ENCODE data around the gene ARF6.
"Not testable (repeated sequence)": the region's sequence is repeated elsewhere in the genome, so short reads cannot be mapped to it uniquely, and the experiment has no call there.

The ARF6 gene

GRCh38 chr14:49896966-49897365 lies 4.1 kb downstream of the ARF6 start:
- H3K9ac ChIP-seq (ENCODE audit: low read depth, low read length): no peak overlapping the region

GRCh38 chr14:49897414-49897813 lies 4.5 kb downstream of the ARF6 start:
- no peak overlapping the region for H3K27ac ChIP-seq (ENCODE audit: low read length)
- no peaks in the 10 kb centered on the region for H3K27me3 ChIP-seq (ENCODE audit: insufficient read depth, low read length)
- H3K4me1 ChIP-seq (ENCODE audit: insufficient read depth, low read length): peaks cover 12% of the 10 kb centered on the region; the same call in 1 of the 2 replicates
- no peaks in the 10 kb centered on the region for H3K9me3 ChIP-seq (ENCODE audit: insufficient read depth, low read depth, low read length)
- H3K36me3 ChIP-seq (ENCODE audit: insufficient read depth, low read depth, low read length): peaks cover 27% of the 10 kb centered on the region
- H3K9ac ChIP-seq (ENCODE audit: low read depth, low read length): no peak overlapping the region
- no peak overlapping the region for H3K4me3 ChIP-seq (ENCODE audit: low read length)

More at GRCh38 chr14:49896966-49897365, 4.1 kb downstream of the ARF6 start:
- Histone ChIP-seq H3K4me3 (ENCODE audit: low read length) (no peak overlapping the region), H3K27ac (ENCODE audit: low read length) (no peak overlapping the region), H3K4me1 (ENCODE audit: insufficient read depth, low read length) (peaks cover 12% of the 10 kb centered on the region; the same call in 1 of the 2 replicates), H3K9me3 (ENCODE audit: insufficient read depth, low read depth, low read length) (no peaks in the 10 kb centered on the region), H3K27me3 (ENCODE audit: insufficient read depth, low read length) (no peaks in the 10 kb centered on the region), H3K36me3 (ENCODE audit: insufficient read depth, low read depth, low read length) (peaks cover 27% of the 10 kb centered on the region)

- no peak overlapping the region for H3K27ac ChIP-seq (ENCODE audit: low read length)
- peaks cover 12% of the 10 kb centered on the region; the same call in 1 of the 2 replicates for H3K4me1 ChIP-seq (ENCODE audit: insufficient read depth, low read length)
- no peaks in the 10 kb centered on the region for H3K27me3 ChIP-seq (ENCODE audit: insufficient read depth, low read length)
- H3K9me3 ChIP-seq (ENCODE audit: insufficient read depth, low read depth, low read length): no peaks in the 10 kb centered on the region
- H3K4me3 ChIP-seq (ENCODE audit: low read length): no peak overlapping the region
- no peak overlapping the region for H3K9ac ChIP-seq (ENCODE audit: low read depth, low read length)
- peaks cover 27% of the 10 kb centered on the region for H3K36me3 ChIP-seq (ENCODE audit: insufficient read depth, low read depth, low read length)
Measured at GRCh38 chr14:49897965-49898364, 5.1 kb downstream of the ARF6 start.

- peaks cover 27% of the 10 kb centered on the region for H3K36me3 ChIP-seq (ENCODE audit: insufficient read depth, low read depth, low read length)
- H3K9me3 ChIP-seq (ENCODE audit: insufficient read depth, low read depth, low read length): no peaks in the 10 kb centered on the region
- H3K9ac ChIP-seq (ENCODE audit: low read depth, low read length): no peak overlapping the region
- H3K27me3 ChIP-seq (ENCODE audit: insufficient read depth, low read length): no peaks in the 10 kb centered on the region
- no peak overlapping the region for H3K27ac ChIP-seq (ENCODE audit: low read length)
- peaks cover 12% of the 10 kb centered on the region; the same call in 1 of the 2 replicates for H3K4me1 ChIP-seq (ENCODE audit: insufficient read depth, low read length)
- no peak overlapping the region for H3K4me3 ChIP-seq (ENCODE audit: low read length)
Measured at GRCh38 chr14:49898485-49898884, 5.6 kb downstream of the ARF6 start.

GRCh38 chr14:49900973-49901372 lies 8.1 kb downstream of the ARF6 start:
- Histone ChIP-seq H3K27ac (ENCODE audit: low read length) (no peak overlapping the region), H3K9me3 (ENCODE audit: insufficient read depth, low read depth, low read length) (no peaks in the 10 kb centered on the region), H3K27me3 (ENCODE audit: insufficient read depth, low read length) (no peaks in the 10 kb centered on the region), H3K36me3 (ENCODE audit: insufficient read depth, low read depth, low read length) (peaks cover 4% of the 10 kb centered on the region; the same call in 1 of the 2 replicates), H3K4me3 (ENCODE audit: low read length) (no peak overlapping the region), H3K4me1 (ENCODE audit: insufficient read depth, low read length) (peaks cover under 1% of the 10 kb centered on the region; the same call in 1 of the 2 replicates), H3K9ac (ENCODE audit: low read depth, low read length) (no peak overlapping the region)

- H3K27ac ChIP-seq (ENCODE audit: low read length); H3K9me3 ChIP-seq (ENCODE audit: insufficient read depth, low read depth, low read length); H3K4me1 ChIP-seq (ENCODE audit: insufficient read depth, low read length); H3K27me3 ChIP-seq (ENCODE audit: insufficient read depth, low read length); H3K9ac ChIP-seq (ENCODE audit: low read depth, low read length); H3K36me3 ChIP-seq (ENCODE audit: insufficient read depth, low read depth, low read length); H3K4me3 ChIP-seq (ENCODE audit: low read length): not testable (repeated sequence)
Measured at GRCh38 chr14:49902679-49903246, 9.9 kb downstream of the ARF6 start.

- no peaks in the 10 kb centered on the region for H3K36me3 ChIP-seq (ENCODE audit: insufficient read depth, low read depth, low read length)
Measured at GRCh38 chr14:49904270-49904669, 11.4 kb downstream of the ARF6 start.

GRCh38 chr14:49905989-49906388 lies 13.1 kb downstream of the ARF6 start:
- Histone ChIP-seq H3K9me3 (ENCODE audit: insufficient read depth, low read depth, low read length) (no peaks in the 10 kb centered on the region), H3K9ac (ENCODE audit: low read depth, low read length) (no peak overlapping the region), H3K36me3 (ENCODE audit: insufficient read depth, low read depth, low read length) (no peaks in the 10 kb centered on the region), H3K27me3 (ENCODE audit: insufficient read depth, low read length) (no peaks in the 10 kb centered on the region), H3K4me3 (ENCODE audit: low read length) (no peak overlapping the region), H3K27ac (ENCODE audit: low read length) (no peak overlapping the region), H3K4me1 (ENCODE audit: insufficient read depth, low read length) (no peaks in the 10 kb centered on the region)

More at GRCh38 chr14:49904270-49904669, 11.4 kb downstream of the ARF6 start:
- Histone ChIP-seq H3K27me3 (ENCODE audit: insufficient read depth, low read length) (no peaks in the 10 kb centered on the region), H3K9me3 (ENCODE audit: insufficient read depth, low read depth, low read length) (no peaks in the 10 kb centered on the region), H3K4me3 (ENCODE audit: low read length) (no peak overlapping the region), H3K27ac (ENCODE audit: low read length) (no peak overlapping the region), H3K4me1 (ENCODE audit: insufficient read depth, low read length) (no peaks in the 10 kb centered on the region), H3K9ac (ENCODE audit: low read depth, low read length) (no peak overlapping the region)

GRCh38 chr14:49907186-49907585 lies 14.3 kb downstream of the ARF6 start:
- Histone ChIP-seq H3K4me1 (ENCODE audit: insufficient read depth, low read length) (no peaks in the 10 kb centered on the region), H3K27me3 (ENCODE audit: insufficient read depth, low read length) (no peaks in the 10 kb centered on the region), H3K36me3 (ENCODE audit: insufficient read depth, low read depth, low read length) (no peaks in the 10 kb centered on the region), H3K9ac (ENCODE audit: low read depth, low read length) (no peak overlapping the region), H3K4me3 (ENCODE audit: low read length) (no peak overlapping the region), H3K27ac (ENCODE audit: low read length) (no peak overlapping the region), H3K9me3 (ENCODE audit: insufficient read depth, low read depth, low read length) (no peaks in the 10 kb centered on the region)

GRCh38 chr14:49908433-49908782 lies 15.5 kb downstream of the ARF6 start:
- Histone ChIP-seq H3K4me3 (ENCODE audit: low read length) (no peak overlapping the region), H3K27ac (ENCODE audit: low read length) (no peak overlapping the region), H3K4me1 (ENCODE audit: insufficient read depth, low read length) (no peaks in the 10 kb centered on the region), H3K9me3 (ENCODE audit: insufficient read depth, low read depth, low read length) (no peaks in the 10 kb centered on the region), H3K9ac (ENCODE audit: low read depth, low read length) (no peak overlapping the region), H3K36me3 (ENCODE audit: insufficient read depth, low read depth, low read length) (no peaks in the 10 kb centered on the region), H3K27me3 (ENCODE audit: insufficient read depth, low read length) (no peaks in the 10 kb centered on the region)

GRCh38 chr14:49909016-49909415 lies 16.1 kb downstream of the ARF6 start:
- Histone ChIP-seq H3K27ac (ENCODE audit: low read length) (no peak overlapping the region), H3K4me1 (ENCODE audit: insufficient read depth, low read length) (no peaks in the 10 kb centered on the region), H3K4me3 (ENCODE audit: low read length) (no peak overlapping the region), H3K9ac (ENCODE audit: low read depth, low read length) (no peak overlapping the region), H3K9me3 (ENCODE audit: insufficient read depth, low read depth, low read length) (no peaks in the 10 kb centered on the region), H3K36me3 (ENCODE audit: insufficient read depth, low read depth, low read length) (no peaks in the 10 kb centered on the region), H3K27me3 (ENCODE audit: insufficient read depth, low read length) (no peaks in the 10 kb centered on the region)

GRCh38 chr14:49915085-49915484 lies 22.2 kb downstream of the ARF6 start:
- Histone ChIP-seq H3K36me3 (ENCODE audit: insufficient read depth, low read depth, low read length) (no peaks in the 10 kb centered on the region), H3K27ac (ENCODE audit: low read length) (no peak overlapping the region)

More at GRCh38 chr14:49915085-49915484, 22.2 kb downstream of the ARF6 start:
- no peaks in the 10 kb centered on the region for H3K9me3 ChIP-seq (ENCODE audit: insufficient read depth, low read depth, low read length)
- no peak overlapping the region for H3K4me3 ChIP-seq (ENCODE audit: low read length)
- no peak overlapping the region for H3K9ac ChIP-seq (ENCODE audit: low read depth, low read length)
- no peaks in the 10 kb centered on the region for H3K4me1 ChIP-seq (ENCODE audit: insufficient read depth, low read length)
- H3K27me3 ChIP-seq (ENCODE audit: insufficient read depth, low read length): no peaks in the 10 kb centered on the region

All from iPS-20b (cell line).